ENCODE data around the gene CPED1. TPM values are rescaled to one million over a fixed set of nuclear protein-coding genes. Genes with fewer than 3 reads are reported as not detected.
"Not testable (repeated sequence)": the region's sequence is repeated elsewhere in the genome, so short reads cannot be mapped to it uniquely, and the experiment has no call there.

CPED1 gene
- total RNA-seq, 1 donor from 2014 or later: 38.6 TPM

DNA sequence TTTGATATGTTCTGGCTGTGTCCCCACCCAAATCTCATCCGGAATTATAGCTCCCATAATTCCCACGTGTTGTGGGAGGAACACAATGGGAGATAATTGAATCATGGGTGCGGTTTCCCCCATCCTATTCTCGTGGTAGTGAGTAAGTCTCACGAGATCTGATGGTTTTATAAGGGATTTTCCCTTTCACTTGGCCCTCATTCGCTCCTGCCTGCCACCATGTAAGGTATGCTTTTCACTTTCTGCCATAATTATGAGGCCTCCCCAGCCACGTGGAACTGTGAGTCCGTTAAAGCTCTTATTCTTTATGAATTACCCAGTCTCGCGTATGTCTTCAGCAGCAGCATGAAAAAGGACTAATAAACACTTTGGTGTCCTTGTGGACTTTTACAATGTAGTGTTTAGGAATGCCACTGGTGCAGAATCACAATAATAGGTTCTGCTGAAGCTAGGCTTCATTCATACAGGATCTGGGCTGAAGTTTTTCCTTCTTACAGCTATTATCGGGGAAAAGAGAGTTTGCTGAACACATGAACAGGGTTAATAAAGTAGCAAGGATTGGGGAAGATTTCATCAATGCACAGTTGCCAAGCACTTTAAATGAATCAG lies 74.3 kb downstream of the CPED1 start:
- no peaks in the 10 kb centered on the region for H3K9me3 ChIP-seq
- no peak overlapping the region for H3K4me3 ChIP-seq
- TF ChIP-seq, protein P1, sequence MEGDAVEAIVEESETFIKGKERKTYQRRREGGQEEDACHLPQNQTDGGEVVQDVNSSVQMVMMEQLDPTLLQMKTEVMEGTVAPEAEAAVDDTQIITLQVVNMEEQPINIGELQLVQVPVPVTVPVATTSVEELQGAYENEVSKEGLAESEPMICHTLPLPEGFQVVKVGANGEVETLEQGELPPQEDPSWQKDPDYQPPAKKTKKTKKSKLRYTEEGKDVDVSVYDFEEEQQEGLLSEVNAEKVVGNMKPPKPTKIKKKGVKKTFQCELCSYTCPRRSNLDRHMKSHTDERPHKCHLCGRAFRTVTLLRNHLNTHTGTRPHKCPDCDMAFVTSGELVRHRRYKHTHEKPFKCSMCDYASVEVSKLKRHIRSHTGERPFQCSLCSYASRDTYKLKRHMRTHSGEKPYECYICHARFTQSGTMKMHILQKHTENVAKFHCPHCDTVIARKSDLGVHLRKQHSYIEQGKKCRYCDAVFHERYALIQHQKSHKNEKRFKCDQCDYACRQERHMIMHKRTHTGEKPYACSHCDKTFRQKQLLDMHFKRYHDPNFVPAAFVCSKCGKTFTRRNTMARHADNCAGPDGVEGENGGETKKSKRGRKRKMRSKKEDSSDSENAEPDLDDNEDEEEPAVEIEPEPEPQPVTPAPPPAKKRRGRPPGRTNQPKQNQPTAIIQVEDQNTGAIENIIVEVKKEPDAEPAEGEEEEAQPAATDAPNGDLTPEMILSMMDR (IDR thresholded peaks at IDR 0.05): no peak
- DNase-seq (no peak), ATAC-seq (no peak)
- no peaks in the 10 kb centered on the region for H3K27me3 ChIP-seq (ENCODE audit: low read depth)
- intact Hi-C loops (cut with DNase I): no loop called here
- H3K27ac ChIP-seq: no peak overlapping the region
- H3K36me3 ChIP-seq: no peaks in the 10 kb centered on the region
- no peaks in the 10 kb centered on the region for H3K4me1 ChIP-seq

DNA sequence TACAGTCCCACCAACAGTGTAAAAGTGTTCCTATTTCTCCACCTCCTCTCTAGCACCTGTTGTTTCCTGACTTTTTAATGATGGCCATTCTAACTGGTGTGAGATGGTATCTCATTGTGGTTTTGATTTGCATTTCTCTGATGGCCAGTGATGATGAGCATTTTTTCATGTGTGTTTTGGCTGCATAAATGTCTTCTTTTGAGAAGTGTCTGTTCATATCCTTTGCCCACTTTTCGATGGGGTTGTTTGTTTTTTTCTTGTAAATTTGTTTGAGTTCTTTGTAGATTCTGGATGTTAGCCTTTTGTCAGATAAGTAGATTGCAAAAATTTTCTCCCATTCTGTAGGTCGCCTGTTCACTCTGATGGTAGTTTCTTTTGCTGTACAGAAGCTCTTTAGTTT lies 79.2 kb downstream of the CPED1 start:
- H3K27me3 ChIP-seq (ENCODE audit: low read depth); intact Hi-C loops (cut with DNase I); DNase-seq; H3K36me3 ChIP-seq; H3K4me1 ChIP-seq; ATAC-seq; H3K27ac ChIP-seq; H3K4me3 ChIP-seq; H3K9me3 ChIP-seq: not testable (repeated sequence)

DNA sequence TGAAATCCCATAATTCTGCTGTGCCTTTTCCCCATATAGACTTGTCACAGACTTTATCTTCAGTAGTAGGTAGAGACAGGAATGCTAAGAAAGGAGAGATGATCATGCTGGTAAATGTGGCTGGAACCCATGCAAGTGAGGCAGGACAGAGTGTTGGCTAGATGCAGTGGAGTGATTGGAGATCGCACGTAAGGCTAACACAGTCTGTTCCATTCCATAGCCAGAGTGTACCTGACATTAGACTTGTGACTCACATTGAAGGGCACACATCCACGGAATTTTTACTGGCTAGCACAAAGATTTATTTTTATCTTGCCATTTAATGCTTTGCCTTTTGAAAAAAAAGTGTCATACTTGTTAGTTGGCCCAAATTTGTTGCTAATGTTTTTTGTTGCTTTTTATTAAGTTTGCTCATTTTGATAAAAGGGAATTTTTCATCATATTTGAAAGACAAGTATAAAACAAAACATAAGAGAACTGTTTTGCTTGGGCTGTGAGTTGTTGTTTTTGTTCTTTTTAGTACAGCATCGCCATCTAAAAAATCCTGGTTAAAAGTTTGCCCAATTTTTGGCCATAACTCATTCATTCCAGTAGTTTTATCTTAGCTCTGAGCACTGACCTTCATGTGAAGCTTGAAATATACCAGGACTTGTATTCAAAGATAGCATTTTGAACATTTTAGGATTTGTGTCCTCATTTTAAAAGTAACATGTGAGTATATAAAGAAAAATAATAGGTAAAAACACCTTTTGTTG lies 81.0 kb downstream of the CPED1 start:
- no peak for ATAC-seq
- Histone ChIP-seq H3K36me3 (no peaks in the 10 kb centered on the region), H3K4me3 (no peak overlapping the region), H3K27ac (no peak overlapping the region), H3K9me3 (no peaks in the 10 kb centered on the region), H3K27me3 (ENCODE audit: low read depth) (no peaks in the 10 kb centered on the region), H3K4me1 (no peaks in the 10 kb centered on the region)
- no peak for DNase-seq
- TF ChIP-seq, protein P1 (IDR thresholded peaks at IDR 0.05): no peak
- intact Hi-C loops (cut with DNase I): loop anchor here (10.0 kb wide), 1 partner anchor 75 kb away; no protein-coding TSS in a partner anchor

DNA sequence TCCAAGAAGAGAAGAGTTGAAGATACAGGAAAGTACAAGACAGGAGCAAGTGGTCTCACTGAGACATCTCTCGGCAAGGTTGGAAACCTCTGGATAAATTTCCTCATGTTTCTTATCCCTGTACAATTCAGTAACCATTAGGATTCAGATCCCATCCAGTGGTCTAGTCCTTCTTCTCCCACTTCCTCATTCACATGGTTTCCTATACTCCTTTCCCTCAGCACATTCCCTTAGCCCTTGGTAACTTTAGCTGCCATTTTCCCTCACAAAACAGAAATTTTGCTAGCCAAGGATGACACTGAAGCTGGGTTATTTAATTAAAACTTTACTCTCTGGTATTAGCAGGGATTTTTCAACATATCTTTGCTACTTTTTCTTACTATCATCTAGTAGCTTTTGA lies 82.6 kb downstream of the CPED1 start:
- Histone ChIP-seq H3K36me3 (no peaks in the 10 kb centered on the region), H3K4me3 (no peak overlapping the region), H3K27me3 (ENCODE audit: low read depth) (no peaks in the 10 kb centered on the region), H3K9me3 (no peaks in the 10 kb centered on the region), H3K27ac (no peak overlapping the region), H3K4me1 (no peaks in the 10 kb centered on the region)
- DNase-seq (no peak), ATAC-seq (no peak)
- TF ChIP-seq, protein P1 (IDR thresholded peaks at IDR 0.05): no peak
- intact Hi-C loops (cut with DNase I): loop anchor here (10.0 kb wide), 1 partner anchor 76 kb away; no protein-coding TSS in a partner anchor

DNA sequence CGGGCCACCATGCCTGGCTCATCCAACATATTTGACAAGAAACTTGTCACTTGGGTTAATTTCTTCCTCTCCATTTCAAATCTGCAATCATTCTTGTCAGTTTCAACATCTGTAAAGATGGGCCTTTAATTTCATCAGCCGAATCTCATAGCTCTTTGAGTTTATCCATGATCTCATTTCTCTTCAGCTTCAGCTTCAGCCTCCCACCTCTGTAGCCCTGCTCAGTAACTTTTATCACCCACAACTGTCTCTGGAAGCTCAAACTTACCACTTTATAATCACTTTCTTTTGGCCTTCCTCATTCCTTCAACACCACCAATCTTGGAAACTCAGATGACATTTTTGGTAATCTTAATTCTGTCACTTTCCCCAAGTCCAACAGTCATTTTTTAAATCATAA lies 83.2 kb downstream of the CPED1 start:
- Histone ChIP-seq H3K27ac (no peak overlapping the region), H3K4me3 (no peak overlapping the region), H3K27me3 (ENCODE audit: low read depth) (no peaks in the 10 kb centered on the region), H3K4me1 (no peaks in the 10 kb centered on the region), H3K9me3 (no peaks in the 10 kb centered on the region), H3K36me3 (no peaks in the 10 kb centered on the region)
- TF ChIP-seq, protein P1 (IDR thresholded peaks at IDR 0.05): no peak
- DNase-seq: no peak
- intact Hi-C loops (cut with DNase I): loop anchor here (10.0 kb wide), 1 partner anchor 77 kb away; no protein-coding TSS in a partner anchor
- ATAC-seq: no peak

DNA sequence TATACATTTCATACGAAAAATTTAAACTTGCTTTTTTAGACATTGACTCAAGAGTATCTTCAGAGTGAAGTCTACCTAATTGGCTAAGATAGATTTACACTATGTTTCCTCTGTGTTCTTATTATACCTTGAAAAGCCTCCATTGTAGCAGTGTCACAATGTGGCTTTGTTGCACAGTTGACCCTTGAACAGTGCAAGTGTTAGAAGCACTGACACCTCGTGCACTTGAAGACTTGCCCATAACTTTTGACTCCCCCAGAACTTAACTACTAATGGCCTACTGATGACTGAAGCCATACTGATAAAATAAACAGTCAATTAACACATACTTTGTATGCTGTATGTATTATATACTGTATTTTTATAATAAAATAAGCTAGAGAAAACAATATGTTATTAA lies 84.3 kb downstream of the CPED1 start:
- TF ChIP-seq, protein P1 (IDR thresholded peaks at IDR 0.05): no peak
- Histone ChIP-seq H3K9me3 (no peaks in the 10 kb centered on the region), H3K4me1 (no peaks in the 10 kb centered on the region), H3K4me3 (no peak overlapping the region), H3K27ac (no peak overlapping the region), H3K36me3 (no peaks in the 10 kb centered on the region), H3K27me3 (ENCODE audit: low read depth) (no peaks in the 10 kb centered on the region)
- intact Hi-C loops (cut with DNase I): loop anchor here (10.0 kb wide), 1 partner anchor 78 kb away; no protein-coding TSS in a partner anchor
- DNase-seq (no peak), ATAC-seq (no peak)
